GM21423 (cell line): Measurements from ENCODE around the gene DLGAP4.

ENCODE experiments used
- ATAC-seq: cut with Tn5 transposase; IDR thresholded peaks from one replicate; pipeline ENCODE4 v1.9.1; 2021; ENCODE audit warnings: mild to moderate bottlenecking, moderate library complexity; ENCODE audit not compliant: unreplicated experiment

Gene DLGAP4

GRCh38 chr20:36320261-36320897 lies 14.2 kb downstream of the DLGAP4 start:
- no peak for ATAC-seq

- ATAC-seq = no peak
Observed at GRCh38 chr20:36320898-36321695, 15.0 kb downstream of the DLGAP4 start.

DNA sequence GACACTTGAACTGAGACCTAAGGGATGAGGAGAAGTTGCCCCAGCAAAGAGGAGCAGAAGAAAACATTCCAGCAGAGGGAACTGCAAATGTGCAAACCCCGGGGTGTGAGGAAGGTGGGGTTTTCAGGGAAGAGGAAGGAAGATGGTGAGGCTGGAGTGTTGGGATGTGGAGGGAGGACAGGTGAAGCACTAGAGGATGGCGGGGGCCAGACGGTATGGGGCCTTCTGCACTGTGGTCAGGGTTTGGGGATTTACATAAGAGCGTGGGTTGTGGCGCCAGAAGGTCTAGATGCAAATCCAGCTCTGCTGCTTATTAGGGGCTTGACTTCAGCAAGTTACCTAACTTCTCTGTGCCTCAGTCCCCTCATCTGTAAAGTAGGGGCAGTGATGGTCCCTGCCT lies 16.0 kb downstream of the DLGAP4 start:
- no peak for ATAC-seq

DNA sequence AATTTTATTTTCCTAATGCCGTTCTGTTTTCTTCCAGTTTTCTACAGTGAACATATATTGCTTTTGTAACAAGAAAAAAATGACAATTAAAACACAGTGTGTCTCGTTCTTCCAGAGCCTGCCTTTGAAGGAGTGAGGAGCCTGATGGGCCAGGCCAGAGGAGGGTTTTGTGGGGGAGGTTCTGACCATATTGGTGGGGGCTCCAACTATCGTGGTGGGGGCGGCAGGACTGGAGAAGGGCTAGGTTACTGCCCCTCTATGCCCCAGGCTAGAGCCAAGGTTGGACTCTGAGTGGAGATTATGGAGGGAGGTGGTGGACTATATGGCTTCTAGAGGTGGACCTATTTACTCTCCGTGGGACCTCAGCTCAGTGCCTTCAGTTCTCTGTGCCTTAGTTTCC lies 24.0 kb downstream of the DLGAP4 start:
- ATAC-seq = no peak

- ATAC-seq = no peak
Observed at GRCh38 chr20:36331209-36331608, 25.1 kb downstream of the DLGAP4 start.

DNA sequence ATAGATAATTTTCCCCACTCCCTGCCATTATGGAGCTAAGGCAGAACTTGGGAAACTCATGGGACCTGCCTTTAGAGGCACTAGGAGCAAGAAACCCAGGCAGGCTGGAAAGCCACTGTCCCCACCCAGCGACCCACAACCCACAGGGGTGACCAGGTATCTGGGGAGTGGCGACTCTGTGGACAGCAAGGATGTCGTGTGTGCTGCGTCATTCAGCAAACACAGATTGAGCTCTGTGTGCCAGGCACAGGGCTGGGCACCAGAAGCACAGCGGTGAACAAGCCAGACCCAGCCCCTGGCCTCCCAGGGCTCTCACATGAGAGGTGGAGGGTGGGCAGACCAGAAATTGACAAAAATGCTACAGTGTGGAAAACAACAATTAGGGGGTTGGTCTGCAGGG lies 27.7 kb downstream of the DLGAP4 start:
- no peak for ATAC-seq

GRCh38 chr20:36334281-36335205 lies 28.4 kb downstream of the DLGAP4 start:
- ATAC-seq = no peak

DNA sequence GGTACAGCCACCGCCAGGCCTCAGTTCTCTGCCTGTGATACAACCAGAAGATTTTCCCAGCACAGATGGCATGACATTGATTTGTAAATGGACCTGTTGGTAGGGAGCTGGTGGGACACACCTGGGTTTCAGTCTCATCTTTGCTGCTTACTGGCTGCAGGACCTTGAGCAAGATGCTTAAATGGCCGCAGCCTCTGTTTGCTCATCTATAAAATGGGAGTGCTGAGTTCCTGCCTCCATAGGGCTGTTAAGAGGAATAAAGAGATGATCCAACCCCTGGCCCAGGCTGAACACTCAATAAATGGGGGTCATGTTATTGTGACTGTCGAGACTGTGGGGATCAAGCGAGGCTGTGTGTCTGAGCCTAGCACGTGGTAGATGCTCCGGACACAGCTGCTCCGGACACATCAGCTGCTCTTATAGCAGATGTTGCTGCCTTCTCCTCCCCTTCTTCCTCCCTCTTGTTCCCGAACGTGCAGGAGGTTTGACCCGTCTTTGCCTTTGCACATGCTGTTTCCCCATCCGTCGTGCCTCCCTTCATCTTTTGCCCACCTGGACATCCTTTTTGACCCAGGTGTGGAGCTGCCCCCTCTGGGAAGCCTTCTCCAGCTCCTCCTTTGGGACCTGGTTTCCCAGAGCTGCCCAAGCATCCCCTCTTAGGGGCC lies 29.2 kb downstream of the DLGAP4 start:
- ATAC-seq = no peak

- ATAC-seq = no peak
Observed at GRCh38 chr20:36336204-36336603, 30.1 kb downstream of the DLGAP4 start.

- no peak for ATAC-seq
Observed at GRCh38 chr20:36336954-36337704, 31.0 kb downstream of the DLGAP4 start.

DNA sequence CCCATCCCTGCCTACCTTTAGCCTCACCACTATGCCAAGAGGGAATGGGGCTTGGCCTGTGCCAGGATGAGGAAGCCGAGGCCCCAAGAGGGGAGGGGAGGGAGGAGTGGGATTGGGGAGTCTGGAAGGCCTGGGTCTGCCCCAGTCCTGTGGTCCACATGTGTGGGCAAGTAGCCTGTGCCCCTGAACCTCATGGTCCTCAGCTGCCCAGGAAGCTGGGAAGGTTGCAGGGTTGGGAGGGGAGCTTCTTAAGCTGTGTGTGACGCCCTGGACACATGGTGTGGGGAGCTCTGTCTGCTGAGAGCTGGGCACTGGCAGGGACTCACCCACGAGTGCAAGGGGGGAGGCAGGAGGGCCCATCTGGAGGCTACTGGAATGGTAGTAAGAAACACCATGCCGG lies 31.7 kb downstream of the DLGAP4 start:
- ATAC-seq = no peak

DNA sequence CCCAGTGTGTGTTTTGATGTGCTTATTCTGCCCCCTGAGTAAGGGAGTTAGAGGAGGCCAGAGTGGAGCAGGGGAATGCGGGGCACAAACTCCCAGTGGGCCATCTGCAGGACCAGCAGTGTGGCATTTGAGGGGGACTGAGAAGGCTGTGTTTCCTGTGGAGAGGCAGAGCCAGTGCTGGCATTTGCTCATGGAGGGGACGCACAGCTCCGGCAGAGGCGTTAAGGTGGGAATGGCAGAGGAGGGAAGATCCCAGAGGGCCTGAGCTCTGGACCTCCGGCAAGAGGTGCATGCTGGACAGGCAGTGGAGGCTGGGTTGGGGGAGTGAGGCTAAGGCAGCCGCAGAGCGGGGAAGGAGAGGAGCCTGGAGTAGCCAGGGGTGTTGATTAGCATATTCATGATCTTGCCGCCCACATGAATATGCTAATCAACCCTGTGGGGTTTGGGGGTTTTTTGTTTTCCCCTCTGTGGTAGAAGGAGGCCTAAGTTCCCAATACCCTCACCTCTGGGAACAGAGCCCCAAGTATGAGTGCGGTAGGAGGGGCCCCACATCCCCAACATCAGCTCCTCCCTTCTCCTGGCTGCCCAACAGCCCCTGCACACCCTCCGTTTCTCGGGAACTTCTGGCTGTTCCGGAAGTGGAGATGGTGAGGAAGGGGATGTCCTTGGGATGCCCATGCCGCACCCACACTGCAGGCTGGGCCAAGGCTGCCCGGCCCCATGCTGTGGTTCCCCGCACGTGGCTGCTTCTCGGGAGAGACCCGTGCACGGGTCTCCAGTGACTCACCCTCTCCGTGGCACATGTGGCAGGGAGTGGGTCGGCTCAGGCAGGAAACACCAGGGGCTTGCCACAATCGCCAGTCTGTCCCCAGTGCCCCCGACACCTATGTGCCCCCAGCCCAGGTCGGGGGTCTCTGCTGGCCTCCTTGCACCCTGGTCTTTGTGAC lies 33.8 kb downstream of the DLGAP4 start:
- no peak for ATAC-seq

DNA sequence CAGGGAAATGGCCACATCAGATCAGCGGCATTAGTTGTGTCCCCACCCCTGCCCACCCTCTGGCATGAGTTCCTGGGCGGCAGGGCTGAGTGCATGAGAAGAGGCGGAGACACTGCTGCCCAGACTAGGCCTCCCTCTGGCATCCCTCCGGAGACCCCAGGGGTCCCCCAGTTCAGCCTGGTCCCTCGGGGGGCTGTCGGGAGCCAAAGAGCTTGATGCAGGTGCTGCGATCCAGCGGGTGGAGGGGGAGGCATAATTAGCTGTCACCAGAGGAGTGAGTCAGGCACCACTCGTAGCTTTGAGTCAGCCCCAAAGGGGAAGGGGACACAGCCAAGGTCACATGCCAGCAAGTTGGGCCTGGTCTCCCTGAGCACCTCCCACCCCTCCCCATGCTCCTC lies 34.5 kb downstream of the DLGAP4 start:
- ATAC-seq = no peak

- ATAC-seq = no peak
Observed at GRCh38 chr20:36341331-36342020, 35.3 kb downstream of the DLGAP4 start.

- ATAC-seq = no peak
Observed at GRCh38 chr20:36342331-36343120, 36.4 kb downstream of the DLGAP4 start.

DNA sequence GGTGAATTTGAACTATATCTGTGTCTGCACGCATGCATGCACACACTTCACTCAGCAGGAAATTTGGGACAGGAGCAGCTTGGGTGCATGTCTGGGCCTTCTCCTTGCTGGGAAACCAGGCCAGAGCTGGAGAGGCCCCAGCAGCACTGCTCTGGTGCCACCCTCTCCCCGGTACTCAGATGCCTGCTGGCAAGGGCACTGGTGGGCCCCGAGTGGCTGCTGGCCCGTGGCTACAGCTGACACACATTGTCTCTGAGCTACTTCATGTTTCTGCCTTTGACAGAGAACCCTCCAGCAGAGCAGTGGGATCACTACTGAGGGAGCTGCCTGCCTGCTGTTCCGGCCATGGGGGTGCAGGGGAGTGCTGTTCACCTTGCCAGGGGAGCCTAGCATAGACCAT lies 37.5 kb downstream of the DLGAP4 start:
- ATAC-seq = no peak

DNA sequence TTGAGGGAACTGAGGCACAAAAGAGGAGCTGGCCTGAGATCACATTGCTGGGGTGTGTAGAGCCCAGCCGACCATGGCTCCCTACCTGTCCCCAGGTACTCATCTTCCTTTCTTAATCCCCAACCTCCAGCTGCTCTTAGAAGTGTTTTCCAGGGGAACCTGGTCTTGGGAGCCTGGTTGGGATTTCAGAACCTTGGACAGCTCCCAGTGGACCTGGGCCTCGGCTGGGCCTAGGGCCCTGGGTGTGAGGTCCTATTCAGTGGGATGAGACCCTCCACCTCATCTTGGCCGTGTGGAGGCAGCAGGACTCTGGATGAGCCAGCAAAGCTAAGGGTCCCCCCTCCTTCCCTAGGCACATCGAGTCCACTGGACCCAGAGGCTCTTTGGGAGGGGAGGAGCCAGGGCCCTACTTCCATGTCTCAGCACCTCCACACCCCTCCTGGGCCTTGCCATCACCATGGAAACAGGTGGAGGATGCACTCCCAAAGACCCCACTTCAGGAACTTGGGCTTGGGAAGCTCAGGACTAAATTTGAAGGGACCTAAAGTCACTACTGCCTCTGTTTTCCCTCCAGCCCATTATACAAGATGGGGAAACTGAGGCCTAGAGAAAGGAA lies 38.5 kb downstream of the DLGAP4 start:
- ATAC-seq = no peak
